GM21737 (cell line): ENCODE results near the gene HNRNPAB.
A peak's percentile ranks its signal among the peaks of the same experiment; 100 is the strongest.
"Not testable (repeated sequence)": the region's sequence is repeated elsewhere in the genome, so short reads cannot be mapped to it uniquely, and the experiment has no call there.

ENCODE experiments used
- ATAC-seq: cut with Tn5 transposase; IDR thresholded peaks from one replicate; pipeline ENCODE4 v1.9.1; 2021; ENCODE audit warnings: mild to moderate bottlenecking, moderate library complexity; ENCODE audit not compliant: unreplicated experiment

HNRNPAB gene

DNA sequence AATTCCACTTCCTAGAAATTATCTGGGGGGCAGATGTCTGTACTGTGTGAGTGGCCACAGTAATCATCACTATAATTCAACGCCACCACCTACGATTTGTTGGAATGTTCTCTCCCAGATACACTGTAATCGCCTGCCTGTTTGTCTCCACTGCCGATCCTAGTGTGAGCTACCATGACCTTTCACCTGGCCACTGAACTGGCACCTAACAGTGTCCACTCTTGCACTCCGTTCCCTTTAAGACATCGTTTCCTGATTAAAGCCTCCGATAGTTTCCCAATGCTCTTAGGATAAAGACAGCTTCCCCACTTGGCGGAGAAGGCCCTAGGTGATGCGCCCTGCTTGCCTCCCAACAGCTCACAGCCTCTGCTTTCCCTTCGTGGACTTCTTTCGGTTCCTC is 24.3 kb downstream of the HNRNPAB start:
- no peak for ATAC-seq

- ATAC-seq, result not testable (repeated sequence)
Observed at GRCh38 chr5:178229111-178229510, 24.8 kb downstream of the HNRNPAB start.

DNA sequence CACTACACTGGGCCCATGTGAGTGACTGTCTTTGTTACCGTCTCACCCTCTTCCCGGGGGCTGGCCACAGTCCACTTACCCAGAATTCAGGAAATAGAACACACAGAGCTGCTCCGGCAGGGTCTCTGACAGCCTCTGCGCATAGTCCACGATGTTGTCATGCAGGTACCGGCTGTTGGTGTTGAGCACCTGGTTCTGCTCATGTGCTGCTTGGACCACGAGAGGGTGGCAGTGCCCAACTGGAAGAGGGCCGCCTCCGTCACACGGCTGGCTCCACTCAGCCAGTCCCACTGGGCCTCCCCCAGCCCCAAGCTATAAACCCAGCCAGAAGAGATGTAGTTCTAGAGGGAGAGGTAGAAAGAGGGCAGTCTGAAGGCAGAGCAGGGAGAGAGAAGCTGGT is 25.5 kb downstream of the HNRNPAB start:
- ATAC-seq, result no peak

GRCh38 chr5:178230879-178231538 is 26.7 kb downstream of the HNRNPAB start:
- ATAC-seq, result no peak

DNA sequence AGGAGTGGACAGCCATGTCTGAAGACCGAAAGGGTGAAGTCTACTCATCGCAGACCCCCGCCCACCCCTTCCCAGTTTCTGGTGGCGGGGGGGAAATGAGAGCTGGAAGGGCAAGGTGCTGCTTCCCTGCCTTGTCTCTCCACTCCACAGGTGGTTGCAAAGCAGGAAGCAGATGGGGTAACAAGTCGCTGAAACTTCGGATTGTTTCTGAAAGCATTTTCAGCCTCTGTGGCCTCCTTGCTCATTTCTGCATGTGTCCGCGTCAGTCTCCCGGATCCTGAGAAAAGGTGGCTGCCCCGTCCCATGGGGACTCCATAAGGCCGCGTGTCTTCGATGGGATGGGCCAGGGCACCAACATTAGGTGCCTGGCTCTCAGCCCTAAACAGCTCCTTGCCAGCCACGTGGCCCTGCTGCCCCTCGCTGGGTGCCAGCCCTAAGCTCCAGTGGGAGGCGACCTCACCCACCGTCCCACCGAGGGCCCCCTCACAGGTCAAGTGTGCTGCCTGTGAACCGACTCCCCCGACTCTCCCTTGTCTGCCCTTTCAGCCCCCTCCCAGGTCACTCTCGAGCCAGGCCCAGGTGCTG is 27.3 kb downstream of the HNRNPAB start:
- ATAC-seq, result peak; percentile 3

- ATAC-seq, result peak; percentile 61
Observed at GRCh38 chr5:178232124-178232919, 28.0 kb downstream of the HNRNPAB start, which contains the start of gene PHYKPL. TSS of gene PHYKPL (minus strand) at chr5:178232802. CDS start at chr5:178232550, 252 bp downstream.

DNA sequence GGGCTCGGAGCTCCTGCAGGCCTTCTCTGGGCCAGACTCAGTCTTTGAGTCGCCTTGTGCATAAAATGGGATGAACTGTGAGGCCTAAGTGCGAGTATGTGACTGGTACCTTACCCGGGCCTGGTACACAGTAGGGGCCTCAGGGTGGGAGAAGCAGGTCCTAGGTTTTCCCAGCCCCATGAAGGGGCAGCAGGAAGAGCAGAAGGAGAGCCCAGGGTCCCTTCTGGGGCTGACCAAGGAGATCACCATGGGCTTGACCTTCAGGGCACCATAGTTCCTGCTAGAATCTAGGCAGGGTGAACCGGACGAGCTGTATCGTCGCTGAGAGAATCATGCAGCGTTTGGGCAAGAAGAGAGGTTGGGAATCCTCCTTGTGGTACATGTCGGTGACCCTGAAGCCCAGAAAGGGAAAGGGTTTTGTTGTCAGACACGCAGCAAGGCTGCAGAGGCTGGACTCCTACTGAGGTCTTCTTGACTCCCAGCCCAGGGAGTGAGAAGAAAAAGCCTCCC is 28.6 kb downstream of the HNRNPAB start:
- ATAC-seq, result no peak

- ATAC-seq, result no peak
Observed at GRCh38 chr5:178234121-178234749, 29.9 kb downstream of the HNRNPAB start.

DNA sequence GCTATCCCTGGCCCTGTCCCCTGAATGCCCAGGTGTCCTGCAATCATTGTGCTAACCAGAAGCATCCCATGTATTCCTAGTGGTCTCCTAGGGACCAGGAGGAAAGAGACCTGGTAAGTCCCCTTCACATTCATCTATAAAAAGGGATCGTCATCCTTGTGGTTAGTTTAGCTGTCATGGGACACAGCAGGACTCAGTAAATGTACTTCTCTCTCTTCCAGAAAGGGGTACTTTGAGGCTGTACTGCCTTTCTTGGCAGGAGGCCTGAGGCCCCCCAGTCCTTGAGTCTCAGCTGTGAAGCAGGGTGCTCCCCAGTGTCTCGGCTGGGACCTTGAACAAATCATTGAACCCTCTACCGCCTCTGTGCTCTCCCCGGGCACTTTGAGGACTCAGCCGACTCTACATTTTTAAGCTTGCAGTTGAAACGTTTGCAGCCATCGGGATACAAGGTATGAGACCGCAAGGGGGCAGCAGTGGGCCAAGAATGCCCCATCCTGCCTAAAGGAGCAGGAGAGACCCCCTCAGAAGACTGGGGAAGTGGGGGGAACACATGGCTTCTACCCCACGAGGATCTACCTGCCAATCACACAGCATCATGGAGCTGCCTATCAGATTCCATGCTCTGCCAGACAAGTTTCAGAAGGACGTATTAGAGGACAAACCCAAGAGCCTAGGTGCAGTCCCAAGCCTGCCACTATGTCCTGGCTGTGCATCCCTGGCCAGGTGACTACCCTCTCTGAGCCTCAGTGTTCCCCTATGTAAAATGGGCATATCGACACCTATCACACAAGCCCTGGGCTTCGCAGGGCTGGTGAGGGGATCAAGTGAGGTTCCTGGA is 30.6 kb downstream of the HNRNPAB start:
- ATAC-seq, result no peak

GRCh38 chr5:178235588-178235974 is 31.2 kb downstream of the HNRNPAB start:
- ATAC-seq, result no peak

- ATAC-seq, result no peak
Observed at GRCh38 chr5:178236126-178236525, 31.8 kb downstream of the HNRNPAB start.

DNA sequence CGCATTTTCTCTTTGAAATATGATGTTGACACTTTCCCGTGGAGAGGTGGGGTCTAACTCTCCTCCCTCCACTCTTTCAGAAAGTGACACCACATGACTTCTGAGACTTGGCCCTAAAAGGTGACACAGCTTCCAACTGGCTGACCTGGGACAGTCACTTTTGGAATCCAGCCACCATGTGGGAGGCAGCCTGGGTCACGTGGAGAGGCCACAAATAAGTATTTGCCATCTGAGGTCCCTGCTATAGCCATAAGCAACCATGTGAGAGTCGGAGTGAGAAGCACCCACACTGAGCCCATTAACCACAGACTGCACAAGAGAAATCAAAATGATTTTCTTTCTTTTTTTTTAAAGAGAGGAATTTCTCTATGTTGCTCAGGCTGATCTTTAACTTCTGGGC is 32.3 kb downstream of the HNRNPAB start:
- no peak for ATAC-seq

DNA sequence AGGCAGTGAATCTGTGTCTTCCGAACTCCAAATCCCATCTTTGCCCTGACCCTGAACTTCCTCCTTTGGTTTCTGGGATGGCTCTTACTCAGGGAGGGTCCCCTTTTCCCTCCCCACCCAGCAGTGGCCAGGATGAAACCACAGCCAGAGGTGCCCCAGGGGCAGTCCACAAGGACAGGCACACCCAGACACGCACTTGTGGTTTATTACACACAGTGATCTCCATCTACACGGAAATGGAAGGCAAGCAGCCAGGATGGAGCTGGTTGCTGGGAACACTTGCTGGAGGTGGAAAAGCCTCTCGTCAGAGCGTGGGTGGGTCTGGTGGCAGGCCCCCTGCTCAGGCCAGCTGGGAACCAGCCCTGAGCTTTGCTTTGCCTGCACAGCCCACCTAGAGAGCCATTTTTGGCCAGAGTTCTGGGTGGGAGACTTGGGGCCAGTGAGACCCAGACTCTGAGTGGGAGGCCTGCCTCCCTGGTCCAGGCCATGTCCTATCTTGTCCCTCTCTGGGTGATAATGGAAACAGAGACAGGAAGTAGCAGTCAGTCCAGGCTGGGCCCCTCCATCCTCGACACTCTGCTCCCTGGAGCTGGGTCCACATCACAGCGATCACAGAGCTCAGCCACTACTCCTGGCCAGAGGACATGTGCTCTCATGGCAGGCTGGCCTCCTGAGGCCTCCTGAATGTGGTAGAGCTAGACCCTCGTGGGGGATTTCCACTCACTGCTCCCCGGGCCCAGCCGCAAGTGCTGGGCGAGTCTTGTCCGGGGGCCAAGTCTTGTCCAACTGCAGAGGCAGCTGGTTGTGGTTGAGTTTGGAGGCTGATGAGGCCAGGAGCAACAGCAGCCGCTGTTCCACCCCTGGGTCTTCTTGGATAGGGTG is 33.3 kb downstream of the HNRNPAB start:
- no peak for ATAC-seq

DNA sequence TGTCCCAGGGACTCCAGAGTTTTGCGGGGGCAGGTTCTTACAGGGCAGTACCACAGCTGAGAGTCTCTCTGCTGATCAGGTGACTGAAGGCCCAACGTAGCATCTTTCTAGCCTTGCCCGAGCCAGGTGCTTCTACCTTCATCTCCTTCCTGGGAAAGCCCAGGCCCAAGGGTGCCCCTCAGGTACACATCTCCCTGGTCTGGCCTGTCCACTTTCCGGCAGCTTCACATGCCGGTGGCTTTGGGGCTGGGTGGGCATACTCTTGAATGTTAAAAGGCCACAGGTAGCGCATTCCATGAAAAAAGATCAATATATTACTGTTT is 33.9 kb downstream of the HNRNPAB start:
- no peak for ATAC-seq

GRCh38 chr5:178238711-178239592 is 34.6 kb downstream of the HNRNPAB start:
- ATAC-seq, result no peak

DNA sequence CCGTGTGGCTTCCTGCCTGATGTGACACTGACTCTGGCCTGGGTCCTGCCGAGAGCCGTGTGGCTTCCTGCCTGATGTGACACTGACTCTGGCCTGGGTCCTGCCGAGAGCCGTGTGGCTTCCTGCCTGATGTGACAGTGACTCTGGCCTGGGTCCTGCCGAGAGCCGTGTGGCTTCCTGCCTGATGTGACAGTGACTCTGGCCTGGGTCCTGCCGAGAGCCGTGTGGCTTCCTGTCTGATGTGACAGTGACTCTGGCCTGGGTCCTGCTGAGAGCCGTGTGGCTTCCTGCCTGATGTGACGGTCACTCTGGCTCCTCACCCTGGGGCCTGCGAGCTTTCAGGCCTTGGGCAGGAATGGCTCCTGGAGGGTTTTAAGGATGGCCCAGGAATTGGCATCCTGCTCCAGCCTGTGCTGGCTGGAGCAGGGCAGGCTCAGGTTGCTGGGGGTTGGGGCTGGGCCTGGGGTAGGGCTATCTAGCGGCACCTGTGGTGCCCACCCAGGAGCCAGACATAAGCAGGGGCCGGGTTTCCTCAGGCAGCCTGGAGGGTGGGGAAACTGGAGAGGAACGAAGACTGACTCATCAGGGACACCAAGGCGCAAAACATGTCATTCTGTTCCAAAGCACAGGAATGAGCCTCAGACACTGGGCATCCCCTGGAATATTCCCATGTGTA is 35.4 kb downstream of the HNRNPAB start:
- ATAC-seq, result not testable (repeated sequence)

DNA sequence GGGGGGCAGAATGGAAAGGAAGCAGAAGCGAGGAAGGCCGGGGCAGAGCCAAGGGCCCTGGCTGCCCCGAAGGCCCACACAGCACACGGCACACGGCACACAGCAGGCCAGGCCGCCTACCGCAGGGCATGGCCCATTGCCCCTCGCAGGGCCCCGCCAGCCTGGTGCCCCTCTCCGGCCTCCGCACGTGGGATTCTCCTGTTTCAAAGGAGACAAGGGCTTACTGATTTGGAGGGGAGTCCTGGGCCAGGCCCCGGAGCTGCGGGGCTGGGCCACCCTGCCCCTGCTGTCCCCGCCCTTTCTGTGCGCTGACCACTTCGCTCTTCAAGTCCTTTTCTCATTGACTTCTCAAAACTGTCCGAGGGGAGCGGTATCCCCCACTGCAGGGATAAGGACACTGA is 36.0 kb downstream of the HNRNPAB start:
- no peak for ATAC-seq

- ATAC-seq, result no peak
Observed at GRCh38 chr5:178240766-178241165, 36.4 kb downstream of the HNRNPAB start.
